ENCODE data around the gene CFAP107.
"Not testable (repeated sequence)": the region's sequence is repeated elsewhere in the genome, so short reads cannot be mapped to it uniquely, and the experiment has no call there.

The CFAP107 gene

DNA sequence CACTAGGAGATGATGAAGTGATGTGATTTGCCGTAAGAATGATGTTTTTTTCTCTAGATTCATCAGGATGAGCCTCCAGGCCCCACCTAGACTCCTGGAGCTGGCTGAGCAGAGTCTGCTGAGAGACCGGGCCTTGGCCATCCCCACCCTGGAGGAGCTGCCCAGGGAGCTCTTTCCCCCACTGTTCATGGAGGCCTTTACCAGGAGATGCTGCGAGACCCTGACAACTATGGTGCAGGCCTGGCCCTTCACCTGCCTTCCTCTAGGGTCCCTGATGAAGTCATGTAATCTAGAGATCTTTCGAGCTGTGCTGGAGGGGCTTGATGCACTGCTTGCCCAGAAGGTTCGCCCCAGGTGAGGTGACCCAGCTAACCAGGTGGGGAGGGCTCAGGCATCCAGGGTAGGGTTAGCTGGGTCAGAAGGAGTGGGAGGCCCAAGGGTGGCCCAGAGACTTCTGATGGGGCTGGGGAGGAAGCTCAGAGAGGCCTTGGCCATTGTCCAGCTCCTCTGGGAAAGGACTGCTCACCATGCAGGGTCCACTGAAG, 28.9 kb downstream of the CFAP107 start:
- Histone ChIP-seq H3K27me3 (ENCODE audit: control insufficient read depth in 1 of 2, insufficient read depth in 2 of 2, low read length in 2 of 2) (peaks cover 0 to 3% of the 10 kb centered on the region in 2 donors), H3K4me3 (ENCODE audit: low read depth in 1 of 2, low read length in 2 of 2) (no peak overlapping the region), H3K9ac (ENCODE audit: low read depth in 1 of 2, low read length in 2 of 2) (no peak overlapping the region), H3K9me3 (ENCODE audit: control insufficient read depth in 1 of 2, low read length in 2 of 2) (no peaks in the 10 kb centered on the region), H3K4me1 (ENCODE audit: control insufficient read depth in 1 of 2, insufficient read depth in 2 of 2, low read length in 2 of 2) (no peaks in the 10 kb centered on the region), H3K36me3 (ENCODE audit: control insufficient read depth in 1 of 2, insufficient read depth in 2 of 2, low read length in 2 of 2) (no peaks in the 10 kb centered on the region), H3K27ac (ENCODE audit: low read depth, low read length) (no peak overlapping the region)

DNA sequence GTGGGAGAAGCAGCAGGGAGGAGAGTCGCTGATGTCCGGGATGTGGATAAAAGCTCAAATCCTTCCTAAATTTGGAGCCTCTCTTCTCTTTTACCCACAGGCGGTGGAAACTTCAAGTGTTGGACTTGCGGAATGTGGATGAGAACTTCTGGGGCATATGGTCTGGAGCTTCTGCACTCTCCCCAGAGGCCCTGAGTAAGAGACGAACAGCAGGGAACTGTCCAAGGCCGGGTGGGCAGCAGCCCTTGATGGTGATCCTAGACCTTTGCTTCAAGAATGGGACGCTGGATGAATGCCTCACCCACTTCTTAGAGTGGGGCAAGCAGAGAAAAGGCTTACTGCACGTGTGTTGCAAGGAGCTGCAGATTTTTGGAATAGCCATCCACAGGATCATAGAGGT, 29.4 kb downstream of the CFAP107 start:
- peaks cover 0 to 3% of the 10 kb centered on the region in 2 donors for H3K27me3 ChIP-seq (ENCODE audit: control insufficient read depth in 1 of 2, insufficient read depth in 2 of 2, low read length in 2 of 2)
- H3K9ac ChIP-seq (ENCODE audit: low read depth in 1 of 2, low read length in 2 of 2), result no peak overlapping the region
- H3K27ac ChIP-seq (ENCODE audit: low read depth, low read length), result no peak overlapping the region
- no peaks in the 10 kb centered on the region for H3K9me3 ChIP-seq (ENCODE audit: control insufficient read depth in 1 of 2, low read length in 2 of 2)
- no peaks in the 10 kb centered on the region for H3K36me3 ChIP-seq (ENCODE audit: control insufficient read depth in 1 of 2, insufficient read depth in 2 of 2, low read length in 2 of 2)
- H3K4me3 ChIP-seq (ENCODE audit: low read depth in 1 of 2, low read length in 2 of 2), result no peak overlapping the region
- H3K4me1 ChIP-seq (ENCODE audit: control insufficient read depth in 1 of 2, insufficient read depth in 2 of 2, low read length in 2 of 2), result no peaks in the 10 kb centered on the region

DNA sequence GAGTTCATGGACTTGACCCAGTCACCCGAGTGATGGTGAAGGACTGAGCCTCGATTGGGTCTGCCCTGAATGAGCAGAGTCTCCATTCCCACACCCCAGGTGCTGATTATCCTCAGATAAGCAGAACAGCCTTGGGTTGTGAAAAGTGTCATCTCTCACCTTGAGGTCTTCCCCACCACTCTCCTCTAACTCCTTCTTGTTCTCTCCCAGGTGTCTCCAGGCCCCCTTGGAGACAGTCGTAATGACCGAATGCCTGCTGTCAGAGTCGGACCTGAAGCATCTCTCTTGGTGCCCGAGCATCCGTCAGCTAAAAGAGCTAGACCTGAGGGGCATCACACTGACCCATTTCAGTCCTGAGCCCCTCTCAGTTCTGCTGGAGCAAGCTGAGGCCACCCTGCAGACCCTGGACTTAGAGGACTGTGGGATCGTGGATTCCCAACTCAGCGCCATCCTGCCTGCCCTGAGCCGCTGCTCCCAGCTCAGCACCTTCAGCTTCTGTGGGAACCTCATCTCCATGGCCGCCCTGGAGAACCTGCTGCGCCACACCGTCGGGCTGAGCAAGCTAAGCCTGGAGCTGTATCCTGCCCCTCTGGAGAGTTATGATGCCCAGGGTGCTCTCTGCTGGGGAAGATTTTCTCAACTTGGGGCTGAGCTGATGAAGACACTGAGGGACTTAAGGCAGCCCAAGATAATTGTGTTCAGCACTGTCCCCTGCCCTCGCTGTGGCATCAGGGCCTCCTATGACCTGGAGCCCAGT, 31.0 kb downstream of the CFAP107 start:
- Histone ChIP-seq H3K9me3 (ENCODE audit: control insufficient read depth in 1 of 2, low read length in 2 of 2) (no peaks in the 10 kb centered on the region), H3K4me3 (ENCODE audit: low read depth in 1 of 2, low read length in 2 of 2) (no peak overlapping the region), H3K36me3 (ENCODE audit: control insufficient read depth in 1 of 2, insufficient read depth in 2 of 2, low read length in 2 of 2) (no peaks in the 10 kb centered on the region), H3K27ac (ENCODE audit: low read depth, low read length) (no peak overlapping the region), H3K27me3 (ENCODE audit: control insufficient read depth in 1 of 2, insufficient read depth in 2 of 2, low read length in 2 of 2) (peaks cover 0 to 3% of the 10 kb centered on the region in 2 donors), H3K4me1 (ENCODE audit: control insufficient read depth in 1 of 2, insufficient read depth in 2 of 2, low read length in 2 of 2) (no peaks in the 10 kb centered on the region), H3K9ac (ENCODE audit: low read depth in 1 of 2, low read length in 2 of 2) (no peak overlapping the region)

DNA sequence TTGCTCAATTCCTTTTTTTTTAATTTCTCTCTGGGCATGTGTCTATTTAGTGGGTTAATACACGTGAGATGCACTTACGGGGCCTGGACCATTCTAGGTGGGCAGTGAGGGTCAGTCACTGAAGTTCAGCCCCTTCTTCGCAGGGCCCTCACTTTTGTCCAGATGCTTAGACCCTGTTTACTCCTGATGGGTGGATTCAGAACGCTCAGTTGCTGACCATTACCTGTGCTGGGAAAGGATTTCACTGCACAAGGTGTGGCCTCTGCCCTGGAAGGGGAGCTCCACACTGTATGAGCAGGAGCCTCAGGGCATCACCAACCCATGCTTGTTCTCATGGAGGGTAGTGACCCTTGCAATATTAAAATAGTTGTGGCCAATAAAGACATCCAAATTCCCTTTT, 32.1 kb downstream of the CFAP107 start:
- H3K4me3 ChIP-seq (ENCODE audit: low read depth in 1 of 2, low read length in 2 of 2), result no peak overlapping the region
- H3K36me3 ChIP-seq (ENCODE audit: control insufficient read depth in 1 of 2, insufficient read depth in 2 of 2, low read length in 2 of 2), result no peaks in the 10 kb centered on the region
- H3K27me3 ChIP-seq (ENCODE audit: control insufficient read depth in 1 of 2, insufficient read depth in 2 of 2, low read length in 2 of 2), result no peaks in the 10 kb centered on the region
- no peaks in the 10 kb centered on the region for H3K9me3 ChIP-seq (ENCODE audit: control insufficient read depth in 1 of 2, low read length in 2 of 2)
- H3K4me1 ChIP-seq (ENCODE audit: control insufficient read depth in 1 of 2, insufficient read depth in 2 of 2, low read length in 2 of 2), result no peaks in the 10 kb centered on the region
- no peak overlapping the region for H3K27ac ChIP-seq (ENCODE audit: low read depth, low read length)
- H3K9ac ChIP-seq (ENCODE audit: low read depth in 1 of 2, low read length in 2 of 2), result no peak overlapping the region

DNA sequence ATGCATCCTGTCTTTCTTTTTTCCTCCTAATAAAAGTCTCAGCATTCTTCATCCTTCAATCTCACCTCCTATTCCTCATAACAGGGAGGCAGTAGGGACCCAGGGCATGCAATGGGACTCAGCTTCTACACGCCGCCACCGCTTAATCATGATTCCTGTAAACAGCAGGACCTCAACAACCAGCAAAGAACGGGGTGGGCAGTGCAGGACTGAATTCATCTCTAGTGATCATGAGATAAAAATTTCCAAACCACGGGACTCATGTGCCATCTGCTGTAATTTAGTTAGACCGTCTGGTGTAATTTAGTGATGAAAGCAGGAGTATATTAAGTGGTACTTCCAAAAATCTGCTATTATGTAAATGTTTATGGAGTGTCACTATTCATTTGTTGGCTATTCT, 32.9 kb downstream of the CFAP107 start:
- Histone ChIP-seq H3K4me1 (ENCODE audit: control insufficient read depth in 1 of 2, insufficient read depth in 2 of 2, low read length in 2 of 2) (no peaks in the 10 kb centered on the region), H3K4me3 (ENCODE audit: low read depth in 1 of 2, low read length in 2 of 2) (no peak overlapping the region), H3K36me3 (ENCODE audit: control insufficient read depth in 1 of 2, insufficient read depth in 2 of 2, low read length in 2 of 2) (no peaks in the 10 kb centered on the region), H3K9ac (ENCODE audit: low read depth in 1 of 2, low read length in 2 of 2) (no peak overlapping the region), H3K27me3 (ENCODE audit: control insufficient read depth in 1 of 2, insufficient read depth in 2 of 2, low read length in 2 of 2) (no peaks in the 10 kb centered on the region), H3K27ac (ENCODE audit: low read depth, low read length) (no peak overlapping the region), H3K9me3 (ENCODE audit: control insufficient read depth in 1 of 2, low read length in 2 of 2) (no peaks in the 10 kb centered on the region)

DNA sequence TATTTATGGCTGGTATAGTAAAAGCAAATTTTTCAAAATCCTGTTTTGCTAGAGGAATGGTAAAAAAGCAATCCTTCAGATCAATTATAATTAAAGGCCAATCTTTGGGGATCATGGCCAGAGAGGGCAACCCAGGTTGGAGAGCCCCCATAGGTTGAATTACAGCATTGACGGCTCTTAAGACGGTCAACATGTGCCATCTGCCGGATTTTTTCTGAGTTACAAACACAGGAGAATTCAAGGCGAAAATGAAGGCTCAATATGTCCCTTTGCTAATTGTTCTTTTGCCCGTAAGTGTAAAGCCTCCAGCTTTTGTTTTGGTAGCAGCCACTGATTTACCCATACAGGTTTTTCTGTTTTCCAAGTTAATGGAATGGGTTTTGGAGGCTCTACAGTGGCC, 35.5 kb downstream of the CFAP107 start:
- H3K27me3 ChIP-seq (ENCODE audit: control insufficient read depth in 1 of 2, insufficient read depth in 2 of 2, low read length in 2 of 2); H3K36me3 ChIP-seq (ENCODE audit: control insufficient read depth in 1 of 2, insufficient read depth in 2 of 2, low read length in 2 of 2); H3K4me1 ChIP-seq (ENCODE audit: control insufficient read depth in 1 of 2, insufficient read depth in 2 of 2, low read length in 2 of 2); H3K9ac ChIP-seq (ENCODE audit: low read depth in 1 of 2, low read length in 2 of 2); H3K4me3 ChIP-seq (ENCODE audit: low read depth in 1 of 2, low read length in 2 of 2); H3K27ac ChIP-seq (ENCODE audit: low read depth, low read length): not testable (repeated sequence)
- peaks cover 8 to 12% of the 10 kb centered on the region in 2 donors for H3K9me3 ChIP-seq (ENCODE audit: control insufficient read depth in 1 of 2, low read length in 2 of 2)

DNA sequence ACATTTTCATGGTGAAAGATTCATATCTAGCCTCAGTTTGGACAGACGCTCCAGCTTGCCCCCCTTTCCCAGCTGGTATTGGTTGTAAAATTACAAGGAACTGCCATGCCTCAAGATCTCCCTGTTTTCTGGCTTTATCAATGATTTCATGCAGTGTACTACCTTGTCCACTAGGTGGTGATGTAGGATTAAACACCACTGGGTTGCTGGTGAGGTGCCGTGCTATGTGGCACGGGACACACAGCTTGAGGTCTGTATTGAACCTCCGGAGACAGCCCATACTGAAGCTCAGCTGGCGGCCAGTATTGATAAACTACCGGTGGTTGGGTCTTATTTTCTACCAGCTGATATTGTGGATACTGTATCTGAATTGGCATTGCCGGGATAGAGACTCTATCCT, 37.8 kb downstream of the CFAP107 start:
- not testable (repeated sequence) for H3K4me1 ChIP-seq (ENCODE audit: control insufficient read depth in 1 of 2, insufficient read depth in 2 of 2, low read length in 2 of 2)

DNA sequence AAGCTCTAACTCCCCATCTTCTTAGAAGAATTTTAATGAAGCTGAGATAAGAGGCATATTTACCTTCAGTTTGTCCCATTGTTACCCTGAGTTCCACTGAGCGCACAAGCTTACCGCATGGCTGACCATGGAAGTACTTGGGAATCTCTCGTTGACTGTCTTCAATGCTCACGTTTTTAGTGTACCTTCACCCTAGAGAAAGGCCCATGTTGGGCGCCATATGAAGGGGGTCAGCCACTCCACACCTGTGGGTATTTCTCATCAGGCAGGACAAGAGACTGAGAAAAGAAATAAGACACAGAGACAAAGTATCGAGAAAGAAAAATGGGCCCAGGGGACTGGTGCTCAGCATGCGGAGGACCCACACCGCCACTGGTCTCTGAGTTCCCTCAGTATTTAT, 38.7 kb downstream of the CFAP107 start:
- not testable (repeated sequence) for H3K27ac ChIP-seq (ENCODE audit: low read depth, low read length); H3K27me3 ChIP-seq (ENCODE audit: control insufficient read depth in 1 of 2, insufficient read depth in 2 of 2, low read length in 2 of 2); H3K4me1 ChIP-seq (ENCODE audit: control insufficient read depth in 1 of 2, insufficient read depth in 2 of 2, low read length in 2 of 2); H3K9ac ChIP-seq (ENCODE audit: low read depth in 1 of 2, low read length in 2 of 2); H3K36me3 ChIP-seq (ENCODE audit: control insufficient read depth in 1 of 2, insufficient read depth in 2 of 2, low read length in 2 of 2); H3K4me3 ChIP-seq (ENCODE audit: low read depth in 1 of 2, low read length in 2 of 2)
- peaks cover 8 to 12% of the 10 kb centered on the region in 2 donors for H3K9me3 ChIP-seq (ENCODE audit: control insufficient read depth in 1 of 2, low read length in 2 of 2)

More for the DNA sequence above, 37.8 kb downstream of the CFAP107 start:
- not testable (repeated sequence) for H3K27ac ChIP-seq (ENCODE audit: low read depth, low read length); H3K4me3 ChIP-seq (ENCODE audit: low read depth in 1 of 2, low read length in 2 of 2); H3K36me3 ChIP-seq (ENCODE audit: control insufficient read depth in 1 of 2, insufficient read depth in 2 of 2, low read length in 2 of 2); H3K27me3 ChIP-seq (ENCODE audit: control insufficient read depth in 1 of 2, insufficient read depth in 2 of 2, low read length in 2 of 2); H3K9ac ChIP-seq (ENCODE audit: low read depth in 1 of 2, low read length in 2 of 2)
- peaks cover 8 to 12% of the 10 kb centered on the region in 2 donors for H3K9me3 ChIP-seq (ENCODE audit: control insufficient read depth in 1 of 2, low read length in 2 of 2)

DNA sequence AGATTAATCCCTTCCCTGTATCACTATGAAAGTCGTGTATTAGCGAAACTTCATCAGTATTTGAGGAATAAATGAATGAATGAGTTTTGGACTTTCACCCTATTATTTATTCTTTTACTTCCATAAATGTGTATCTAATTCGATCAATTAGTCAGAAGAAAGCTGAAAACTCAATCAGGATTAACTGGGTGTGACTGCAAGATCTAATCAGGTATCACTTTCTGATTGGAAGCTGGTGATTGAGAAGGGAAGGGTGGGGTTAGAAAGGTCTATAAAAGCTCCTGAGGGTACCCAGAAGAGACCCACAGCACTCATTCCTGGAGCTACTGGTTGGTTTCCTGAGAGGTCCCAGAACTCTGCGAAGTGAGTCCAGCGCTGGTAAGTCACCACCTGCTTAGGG, 45.1 kb downstream of the CFAP107 start, which contains the start of gene PRAMEF1:
Gene PRAMEF1 (plus strand): TSS at position 301 of the 400 bp plus-strand sequence. CDS start 1,831 bp downstream, outside the sequence.
- not testable (repeated sequence) for H3K9ac ChIP-seq (ENCODE audit: low read depth in 1 of 2, low read length in 2 of 2); H3K27ac ChIP-seq (ENCODE audit: low read depth, low read length); H3K9me3 ChIP-seq (ENCODE audit: control insufficient read depth in 1 of 2, low read length in 2 of 2); H3K27me3 ChIP-seq (ENCODE audit: control insufficient read depth in 1 of 2, insufficient read depth in 2 of 2, low read length in 2 of 2); H3K4me1 ChIP-seq (ENCODE audit: control insufficient read depth in 1 of 2, insufficient read depth in 2 of 2, low read length in 2 of 2); H3K36me3 ChIP-seq (ENCODE audit: control insufficient read depth in 1 of 2, insufficient read depth in 2 of 2, low read length in 2 of 2); H3K4me3 ChIP-seq (ENCODE audit: low read depth in 1 of 2, low read length in 2 of 2)

DNA sequence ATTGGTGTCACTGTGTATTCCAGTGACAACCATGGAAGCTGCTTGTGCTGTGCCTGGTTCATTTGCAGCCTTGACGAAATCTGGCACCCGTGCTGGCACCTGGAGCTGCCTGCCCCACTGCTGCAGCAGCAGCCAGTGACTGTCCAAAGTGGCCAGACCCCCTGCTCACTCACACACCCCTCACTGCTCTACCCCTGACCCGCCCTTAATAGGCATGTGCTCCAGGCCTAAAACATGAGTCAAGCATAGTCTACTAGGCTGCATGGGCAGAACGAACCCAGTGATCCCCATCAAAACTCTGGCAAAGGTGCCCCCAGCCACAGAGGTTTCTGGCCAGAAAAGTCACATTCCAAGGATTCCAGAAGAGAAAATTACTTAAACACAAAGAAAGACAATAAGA, 52.9 kb downstream of the CFAP107 start:
- Histone ChIP-seq H3K27me3 (ENCODE audit: control insufficient read depth in 1 of 2, insufficient read depth in 2 of 2, low read length in 2 of 2) (no peaks in the 10 kb centered on the region), H3K4me1 (ENCODE audit: control insufficient read depth in 1 of 2, insufficient read depth in 2 of 2, low read length in 2 of 2) (no peaks in the 10 kb centered on the region), H3K27ac (ENCODE audit: low read depth, low read length) (no peak overlapping the region), H3K4me3 (ENCODE audit: low read depth in 1 of 2, low read length in 2 of 2) (no peak overlapping the region), H3K9ac (ENCODE audit: low read depth in 1 of 2, low read length in 2 of 2) (no peak overlapping the region), H3K9me3 (ENCODE audit: control insufficient read depth in 1 of 2, low read length in 2 of 2) (no peaks in the 10 kb centered on the region), H3K36me3 (ENCODE audit: control insufficient read depth in 1 of 2, insufficient read depth in 2 of 2, low read length in 2 of 2) (no peaks in the 10 kb centered on the region)

All from duodenal mucosa (tissue), 2 donors.